ENCODE measurements around the gene ARHGEF38.

- no peak for TF ChIP-seq POLR2A (IDR thresholded peaks at IDR 0.05)
- TF ChIP-seq CTCF (IDR thresholded peaks at IDR 0.05) = no peak
Measured at GRCh38 chr4:105650190-105650589, 97.8 kb downstream of the ARHGEF38 start.

Measured in heart left ventricle (tissue), 13 donors.